GM19463 (cell line): ENCODE measurements around the gene CFB.
"Not testable (repeated sequence)": the region's sequence is repeated elsewhere in the genome, so short reads cannot be mapped to it uniquely, and the experiment has no call there.

Experiments used
- ATAC-seq: cut with Tn5 transposase; IDR thresholded peaks from one replicate; pipeline ENCODE4 v1.9.1; 2021; ENCODE audit warnings: mild to moderate bottlenecking, moderate library complexity; ENCODE audit not compliant: unreplicated experiment

CFB gene

DNA sequence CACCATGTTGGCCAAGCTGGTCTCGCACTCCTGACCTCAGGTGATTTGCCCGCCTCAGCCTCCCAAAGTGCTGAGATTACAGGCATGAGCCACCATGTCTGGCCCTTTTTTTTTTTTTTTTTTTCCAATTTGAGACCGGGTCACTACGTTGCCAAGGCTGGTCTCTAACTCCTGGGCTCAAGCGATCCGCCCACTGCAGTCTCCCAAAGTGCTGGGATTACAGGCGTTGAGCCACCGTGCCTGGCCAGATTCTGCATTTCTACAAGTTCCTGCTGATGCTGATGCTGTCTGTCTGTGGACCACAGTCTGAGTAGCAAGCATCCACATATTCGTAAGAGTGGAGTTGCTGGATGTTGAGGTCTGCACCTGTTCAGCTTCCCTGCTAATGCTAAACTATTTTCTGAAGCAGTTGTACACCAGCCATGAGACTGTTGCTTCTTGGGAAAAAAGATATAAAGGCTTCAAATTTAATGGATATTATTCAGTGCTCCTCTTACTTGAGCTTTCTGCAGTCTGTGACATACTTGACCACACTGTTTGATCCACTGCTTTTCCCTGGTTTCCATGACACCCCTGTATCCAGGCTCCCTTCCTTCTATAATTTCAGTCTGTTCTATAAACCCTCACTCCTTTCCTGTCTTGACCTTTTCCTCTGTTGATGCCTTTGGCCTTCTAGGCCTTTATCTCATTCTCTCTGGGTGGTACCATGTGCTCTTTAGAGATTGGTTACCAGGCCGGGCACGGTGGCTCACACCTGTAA, 33.9 kb upstream of the CFB start:
- no peak for ATAC-seq

DNA sequence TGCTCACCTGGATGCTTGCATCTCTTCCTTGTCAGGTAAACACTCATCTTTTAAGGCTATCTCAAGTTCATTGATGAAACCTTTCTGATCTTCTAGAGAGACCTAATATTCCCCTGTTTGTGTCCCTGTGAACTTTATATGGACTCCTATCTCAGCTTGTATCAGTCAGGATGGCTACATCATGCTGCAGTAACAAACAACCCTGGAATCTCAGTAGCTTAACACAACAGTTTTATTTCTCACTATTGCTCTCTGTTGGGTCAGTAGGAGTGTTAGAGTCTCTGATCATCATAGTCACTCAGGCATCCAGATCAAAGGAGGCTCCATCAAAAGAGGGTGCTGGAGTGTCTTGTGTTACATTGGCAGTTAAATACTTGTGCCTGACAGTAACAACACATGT, 30.5 kb upstream of the CFB start:
- no peak for ATAC-seq

DNA sequence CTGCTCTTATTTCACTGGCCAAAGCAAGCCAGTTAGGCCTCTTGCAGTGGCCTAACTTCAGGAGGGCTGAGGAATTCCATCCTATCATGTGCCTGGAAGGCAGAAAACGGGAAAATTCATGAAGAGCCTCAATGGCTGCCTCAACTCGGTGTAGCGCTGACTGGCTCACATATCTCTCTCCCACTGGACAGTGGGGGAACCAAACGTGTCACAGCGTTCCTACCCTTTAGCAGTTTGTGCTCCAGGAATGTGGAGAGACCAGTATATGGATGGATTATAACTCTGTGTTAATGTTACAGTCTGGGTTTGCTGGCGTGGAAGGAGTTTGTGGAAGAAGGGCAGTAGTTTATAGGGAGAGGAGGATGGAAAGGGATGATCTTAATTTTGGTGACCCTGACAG, 30.1 kb upstream of the CFB start:
- ATAC-seq, result no peak

DNA sequence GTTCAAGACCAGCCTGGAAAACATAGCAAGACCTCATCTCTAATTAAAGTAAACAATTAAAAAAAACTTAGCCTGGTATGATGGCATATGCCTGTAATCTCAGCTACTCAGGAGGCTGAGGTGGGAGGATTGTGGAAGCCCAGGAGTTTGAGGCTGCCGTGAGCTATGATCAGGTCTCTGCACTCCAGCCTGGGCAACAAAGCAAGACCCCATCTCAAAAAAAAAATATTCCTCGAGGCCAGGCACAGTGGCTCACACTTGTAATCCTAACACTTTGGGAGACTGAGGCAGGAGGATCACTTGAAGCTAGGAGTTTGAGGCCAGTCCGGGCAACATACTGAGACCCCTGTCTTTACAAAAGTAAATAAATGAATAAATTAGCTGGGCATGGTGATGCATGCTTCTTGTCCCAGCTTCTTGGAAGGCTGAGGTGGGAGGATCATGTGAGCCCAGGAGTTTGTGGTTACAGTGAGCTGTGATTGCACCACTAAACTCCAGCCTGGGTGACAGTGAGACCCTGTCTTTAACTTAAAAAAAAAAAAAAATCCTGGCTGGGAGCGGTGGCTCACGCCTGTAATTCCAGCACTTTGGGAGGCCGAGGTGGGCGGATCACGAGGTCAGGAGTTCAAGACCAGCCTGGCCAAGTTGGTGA, 27.7 kb upstream of the CFB start:
- no peak for ATAC-seq

DNA sequence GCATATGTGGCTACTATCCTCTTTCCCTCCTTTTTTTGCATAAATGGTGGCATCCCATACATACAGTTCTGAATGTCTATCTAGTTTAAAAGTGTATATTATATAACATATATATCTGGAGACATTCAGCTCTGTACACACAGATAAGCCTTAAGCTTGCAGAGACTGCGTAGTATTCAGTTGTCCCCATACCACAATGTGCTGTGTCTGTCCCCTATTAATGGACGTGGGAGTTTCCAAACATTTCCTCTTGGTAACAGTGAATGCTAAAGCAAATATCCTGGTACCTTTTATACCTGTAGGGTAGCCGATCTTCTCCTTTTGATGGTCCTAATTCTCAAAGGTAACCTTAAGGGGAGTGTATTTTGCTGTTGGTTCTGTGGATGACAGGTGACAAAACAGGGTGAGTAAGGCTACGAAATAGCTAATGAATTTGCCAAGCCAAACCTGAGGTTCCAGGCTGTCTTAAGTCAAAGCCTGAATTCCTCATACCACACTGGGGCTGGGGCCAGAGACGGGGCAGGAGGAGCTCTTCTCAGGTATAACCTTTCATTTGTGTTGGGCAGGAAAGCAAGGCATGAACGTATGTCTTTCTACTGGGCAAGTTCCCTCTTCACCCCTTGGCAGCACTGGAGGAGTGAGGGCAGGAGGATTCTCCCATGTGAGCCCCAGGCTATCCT, 26.1 kb upstream of the CFB start:
- no peak for ATAC-seq

DNA sequence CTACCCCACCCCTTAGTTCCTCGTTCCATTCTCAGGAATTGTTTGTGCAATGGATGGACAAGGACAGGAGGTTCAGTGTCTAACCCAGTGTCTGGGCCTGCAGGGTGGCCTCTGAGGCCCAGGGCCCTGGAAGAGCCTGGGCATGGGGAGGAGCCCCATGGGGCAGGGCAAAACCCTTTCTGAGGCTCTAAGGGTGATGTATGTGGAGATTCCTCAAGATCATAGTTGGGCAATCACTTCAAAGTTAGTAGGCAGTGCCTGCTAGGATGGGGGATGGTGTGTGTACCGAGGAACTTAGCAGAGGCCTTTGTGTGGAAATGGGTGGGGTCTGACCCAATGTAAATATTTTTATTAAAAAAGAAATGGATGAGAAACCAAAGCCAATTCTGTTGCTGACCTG, 25.1 kb upstream of the CFB start:
- no peak for ATAC-seq

DNA sequence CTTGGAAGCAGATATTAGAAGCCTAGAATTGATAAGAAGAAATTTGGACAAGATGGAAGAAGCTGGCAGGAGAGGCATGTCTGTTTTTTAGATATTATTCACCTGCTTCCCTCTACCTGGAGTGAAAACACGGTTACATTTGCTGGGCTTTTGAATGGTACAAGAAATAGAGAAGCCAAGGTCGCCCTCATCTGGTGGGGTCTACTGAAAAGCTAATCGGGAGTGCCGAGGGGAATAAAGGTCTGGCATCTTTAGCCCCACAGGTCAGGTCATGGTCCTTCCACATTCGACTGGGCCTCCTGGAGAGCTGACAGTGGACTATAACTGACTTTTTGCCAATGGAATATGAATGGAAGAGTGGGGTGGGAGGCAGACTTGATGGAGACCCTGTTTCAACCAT, 23.0 kb upstream of the CFB start:
- ATAC-seq, result no peak

DNA sequence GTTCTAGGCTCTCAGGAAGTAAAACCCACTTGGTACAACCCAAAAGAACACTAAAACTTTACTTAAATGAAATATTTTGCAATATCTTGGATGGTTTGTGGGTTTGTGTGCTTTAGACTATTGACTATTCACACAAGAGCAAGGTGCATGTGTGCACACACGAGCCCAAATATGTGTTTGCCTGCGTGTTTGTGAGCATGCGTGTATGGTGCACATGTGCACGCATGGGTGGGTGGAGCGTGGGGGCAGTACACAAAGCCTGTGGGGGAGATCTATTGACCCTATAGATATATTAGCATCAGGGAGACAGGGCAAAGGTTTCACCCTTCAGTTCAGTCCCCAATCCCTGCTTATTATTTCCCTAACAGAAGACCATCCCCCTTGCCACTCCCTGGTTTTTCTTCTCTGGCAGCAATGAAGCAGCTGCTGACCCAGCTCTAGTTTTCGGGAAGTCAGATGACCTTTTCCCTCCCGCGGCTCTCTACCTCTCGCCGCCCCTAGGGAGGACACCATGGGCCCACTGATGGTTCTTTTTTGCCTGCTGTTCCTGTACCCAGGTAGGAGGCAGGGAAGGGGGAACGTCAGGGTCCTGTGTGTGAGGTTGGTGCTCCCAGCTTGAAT, 18.5 kb upstream of the CFB start, which contains the start of gene C2:
C2 (plus strand) TSS at position 476 of the 621 bp plus-strand sequence; CDS start at position 512, 36 bp downstream.
- no peak for ATAC-seq

DNA sequence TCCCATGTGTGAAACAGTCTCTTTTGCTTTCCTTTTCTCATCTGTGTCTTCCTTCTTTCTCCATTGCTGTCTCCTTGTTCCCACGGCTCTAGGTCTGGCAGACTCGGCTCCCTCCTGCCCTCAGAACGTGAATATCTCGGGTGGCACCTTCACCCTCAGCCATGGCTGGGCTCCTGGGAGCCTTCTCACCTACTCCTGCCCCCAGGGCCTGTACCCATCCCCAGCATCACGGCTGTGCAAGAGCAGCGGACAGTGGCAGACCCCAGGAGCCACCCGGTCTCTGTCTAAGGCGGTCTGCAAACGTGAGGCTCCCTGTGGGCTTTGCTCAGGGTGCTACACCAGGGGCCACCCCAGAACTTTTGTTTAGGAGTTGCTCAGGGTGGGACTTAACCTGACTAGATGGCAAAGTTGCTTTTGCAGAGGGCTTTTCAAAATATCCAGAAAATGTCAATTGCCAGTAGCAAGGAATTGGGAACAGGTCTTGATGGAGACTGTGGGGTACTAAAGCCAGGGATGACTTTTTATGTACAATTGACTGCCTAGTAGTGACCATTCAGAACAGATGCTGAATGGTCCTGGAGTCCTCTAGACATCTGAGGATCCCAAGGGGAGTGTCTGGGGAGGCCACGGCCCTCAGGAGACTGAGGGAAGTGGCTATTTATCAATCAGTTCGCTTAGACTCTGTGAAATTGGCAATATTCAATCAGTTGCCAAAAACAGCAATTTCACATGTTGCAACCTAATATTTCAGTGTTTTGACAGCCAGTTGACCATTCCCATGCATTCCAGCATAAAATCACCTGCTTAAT, 17.8 kb upstream of the CFB start:
- no peak for ATAC-seq

DNA sequence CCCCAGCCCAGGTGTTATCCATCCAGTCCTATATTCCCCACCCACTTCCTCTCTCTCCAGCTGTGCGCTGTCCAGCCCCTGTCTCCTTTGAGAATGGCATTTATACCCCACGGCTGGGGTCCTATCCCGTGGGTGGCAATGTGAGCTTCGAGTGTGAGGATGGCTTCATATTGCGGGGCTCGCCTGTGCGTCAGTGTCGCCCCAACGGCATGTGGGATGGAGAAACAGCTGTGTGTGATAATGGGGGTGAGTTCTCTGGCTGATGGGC, 17.3 kb upstream of the CFB start:
- no peak for ATAC-seq

DNA sequence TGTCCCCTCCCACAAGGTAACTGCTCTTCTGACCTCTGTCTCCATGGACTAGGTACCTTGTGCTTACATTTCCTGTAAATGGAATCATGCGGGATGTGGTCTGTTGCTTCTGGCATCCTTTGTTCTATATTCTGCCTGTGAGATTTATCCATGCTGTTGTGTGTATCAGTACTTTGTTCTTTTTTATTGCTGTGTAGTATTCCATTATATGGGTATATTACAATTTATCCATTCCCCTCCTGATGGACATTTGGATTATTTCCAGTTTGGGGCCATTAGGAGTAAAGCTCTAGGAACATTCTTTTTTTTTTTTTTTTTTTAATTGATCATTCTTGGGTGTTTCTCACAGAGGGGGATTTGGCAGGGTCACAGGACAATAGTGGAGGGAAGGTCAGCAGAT, 14.9 kb upstream of the CFB start:
- no peak for ATAC-seq

DNA sequence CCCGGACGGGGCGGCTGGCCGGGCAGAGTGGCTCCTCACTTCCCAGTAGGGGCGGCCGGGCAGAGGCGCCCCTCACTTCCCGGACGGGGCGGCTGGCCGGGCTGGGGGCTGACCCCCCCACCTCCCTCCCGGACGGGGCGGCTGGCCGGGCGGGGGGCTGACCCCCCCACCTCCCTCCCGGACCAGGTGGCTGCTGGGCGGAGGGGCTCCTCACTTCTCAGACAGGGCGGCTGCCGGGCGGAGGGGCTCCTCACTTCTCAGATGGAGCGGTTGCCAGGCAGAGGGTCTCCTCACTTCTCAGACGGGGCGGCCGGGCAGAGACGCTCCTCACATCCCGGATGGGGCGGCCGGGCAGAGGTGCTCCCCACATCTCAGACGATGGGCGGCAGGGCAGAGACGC, 13.8 kb upstream of the CFB start:
- not testable (repeated sequence) for ATAC-seq

DNA sequence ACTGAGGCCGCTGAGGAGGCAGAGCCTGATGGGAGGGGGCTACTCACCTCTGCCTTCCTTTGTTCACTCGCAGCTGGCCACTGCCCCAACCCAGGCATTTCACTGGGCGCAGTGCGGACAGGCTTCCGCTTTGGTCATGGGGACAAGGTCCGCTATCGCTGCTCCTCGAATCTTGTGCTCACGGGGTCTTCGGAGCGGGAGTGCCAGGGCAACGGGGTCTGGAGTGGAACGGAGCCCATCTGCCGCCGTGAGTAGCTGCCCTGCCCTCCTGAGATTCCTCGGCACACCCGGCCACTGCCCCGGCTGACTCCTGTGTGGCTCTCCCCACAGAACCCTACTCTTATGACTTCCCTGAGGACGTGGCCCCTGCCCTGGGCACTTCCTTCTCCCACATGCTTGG, 12.4 kb upstream of the CFB start:
- ATAC-seq, result no peak

DNA sequence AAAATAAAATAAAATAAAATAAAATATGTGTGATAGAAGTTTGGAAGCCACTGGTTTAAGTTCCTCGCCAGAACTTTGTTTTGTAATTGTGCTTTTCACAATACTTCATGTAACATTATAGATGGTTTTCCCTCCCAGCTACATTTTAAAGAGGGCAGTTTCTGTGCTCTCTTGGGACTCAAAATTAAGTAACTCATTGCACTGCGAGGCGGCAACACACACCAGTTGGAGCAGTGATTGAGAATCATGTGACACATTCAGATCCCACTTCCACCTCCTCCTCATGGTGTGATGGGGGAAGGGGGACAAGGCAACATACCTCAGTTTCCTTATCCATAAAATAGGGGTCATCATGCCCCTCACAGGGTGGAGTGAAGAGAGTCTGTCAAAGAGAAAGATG, 10.9 kb upstream of the CFB start:
- no peak for ATAC-seq

DNA sequence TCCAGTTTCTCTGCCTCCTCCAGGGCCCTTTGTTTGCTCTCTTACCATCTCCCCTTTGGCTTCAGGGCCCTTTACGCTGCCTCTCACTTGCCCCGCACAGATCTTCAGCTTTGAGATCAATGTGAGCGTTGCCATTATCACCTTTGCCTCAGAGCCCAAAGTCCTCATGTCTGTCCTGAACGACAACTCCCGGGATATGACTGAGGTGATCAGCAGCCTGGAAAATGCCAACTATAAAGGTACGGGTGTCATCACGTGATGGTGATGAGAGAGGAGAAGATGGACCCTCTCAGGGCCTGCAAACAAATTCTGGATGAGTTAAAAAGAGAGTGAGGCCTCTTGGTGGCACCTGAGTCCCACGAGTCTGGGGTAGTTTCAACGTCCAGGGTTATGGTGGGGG, 10.1 kb upstream of the CFB start:
- no peak for ATAC-seq

DNA sequence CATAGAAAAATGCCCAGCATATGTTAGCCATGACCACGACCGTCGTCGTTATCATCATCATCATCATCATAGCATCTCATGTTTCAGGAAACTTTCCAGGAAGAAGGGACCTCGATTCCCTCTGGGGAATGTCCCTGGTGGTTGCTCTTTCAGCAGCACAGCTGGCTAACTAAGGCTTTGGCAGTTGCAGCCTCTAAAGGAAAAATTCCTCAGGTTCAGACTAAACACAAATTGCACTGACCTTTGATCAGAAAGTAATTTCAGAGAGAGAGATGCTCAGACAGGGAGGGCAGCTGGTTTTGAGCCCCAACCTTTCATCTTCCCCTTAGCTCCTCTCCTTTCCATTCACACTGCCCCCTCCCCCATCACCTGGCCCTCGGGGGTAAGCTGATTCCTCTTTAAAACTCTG, 5.6 kb upstream of the CFB start:
- no peak for ATAC-seq

DNA sequence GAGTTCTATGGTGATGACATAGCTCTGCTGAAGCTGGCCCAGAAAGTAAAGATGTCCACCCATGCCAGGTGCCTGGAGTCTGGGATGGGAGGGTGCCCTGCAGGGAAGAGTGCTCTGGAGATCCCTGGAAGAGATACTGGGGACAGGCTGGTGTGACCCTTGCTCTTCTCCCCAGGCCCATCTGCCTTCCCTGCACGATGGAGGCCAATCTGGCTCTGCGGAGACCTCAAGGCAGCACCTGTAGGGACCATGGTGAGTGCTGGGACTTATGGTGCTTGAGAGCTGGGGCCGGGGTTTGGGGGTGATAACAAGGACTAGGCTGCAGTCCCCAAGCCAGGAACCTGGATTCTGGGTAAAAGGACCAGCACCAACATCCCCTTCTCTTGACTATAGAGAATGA, 2.2 kb upstream of the CFB start:
- ATAC-seq, result no peak

DNA sequence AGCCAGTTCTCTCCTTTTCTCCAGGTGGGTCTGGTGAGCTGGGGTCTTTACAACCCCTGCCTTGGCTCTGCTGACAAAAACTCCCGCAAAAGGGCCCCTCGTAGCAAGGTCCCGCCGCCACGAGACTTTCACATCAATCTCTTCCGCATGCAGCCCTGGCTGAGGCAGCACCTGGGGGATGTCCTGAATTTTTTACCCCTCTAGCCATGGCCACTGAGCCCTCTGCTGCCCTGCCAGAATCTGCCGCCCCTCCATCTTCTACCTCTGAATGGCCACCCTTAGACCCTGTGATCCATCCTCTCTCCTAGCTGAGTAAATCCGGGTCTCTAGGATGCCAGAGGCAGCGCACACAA, 765 bp upstream of the CFB start:
- no peak for ATAC-seq

DNA sequence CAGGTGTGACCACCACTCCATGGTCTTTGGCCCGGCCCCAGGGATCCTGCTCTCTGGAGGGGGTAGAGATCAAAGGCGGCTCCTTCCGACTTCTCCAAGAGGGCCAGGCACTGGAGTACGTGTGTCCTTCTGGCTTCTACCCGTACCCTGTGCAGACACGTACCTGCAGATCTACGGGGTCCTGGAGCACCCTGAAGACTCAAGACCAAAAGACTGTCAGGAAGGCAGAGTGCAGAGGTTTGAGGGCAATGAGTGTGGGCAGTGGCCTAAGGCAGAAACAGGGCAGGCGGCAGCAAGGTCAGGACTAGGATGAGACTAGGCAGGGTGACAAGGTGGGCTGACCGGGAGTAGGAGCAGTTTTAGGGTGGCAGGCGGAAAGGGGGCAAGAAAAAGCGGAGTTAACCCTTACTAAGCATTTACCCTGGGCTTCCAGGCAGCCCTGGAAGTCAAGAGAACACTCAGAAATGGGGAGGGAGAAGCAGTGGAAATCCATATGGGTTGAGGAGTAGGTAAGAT, 533 bp downstream of the CFB start:
- no peak for ATAC-seq

DNA sequence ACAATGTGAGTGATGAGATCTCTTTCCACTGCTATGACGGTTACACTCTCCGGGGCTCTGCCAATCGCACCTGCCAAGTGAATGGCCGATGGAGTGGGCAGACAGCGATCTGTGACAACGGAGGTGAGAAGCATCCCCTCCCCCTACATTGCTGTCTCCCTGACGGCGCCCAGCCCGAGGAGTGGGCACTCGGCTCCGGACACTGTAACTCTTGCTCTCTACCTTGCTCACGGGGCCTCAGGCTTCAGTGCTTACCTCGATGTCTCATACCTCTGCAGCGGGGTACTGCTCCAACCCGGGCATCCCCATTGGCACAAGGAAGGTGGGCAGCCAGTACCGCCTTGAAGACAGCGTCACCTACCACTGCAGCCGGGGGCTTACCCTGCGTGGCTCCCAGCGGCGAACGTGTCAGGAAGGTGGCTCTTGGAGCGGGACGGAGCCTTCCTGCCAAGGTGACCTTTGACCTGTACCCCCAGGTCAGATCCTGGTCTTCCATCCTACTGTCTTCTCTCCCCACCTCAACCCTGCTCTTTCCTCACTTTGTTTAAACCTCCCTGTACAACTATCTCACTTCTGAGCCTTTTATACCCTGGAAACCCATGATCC, 1.3 kb downstream of the CFB start:
- ATAC-seq, result no peak

DNA sequence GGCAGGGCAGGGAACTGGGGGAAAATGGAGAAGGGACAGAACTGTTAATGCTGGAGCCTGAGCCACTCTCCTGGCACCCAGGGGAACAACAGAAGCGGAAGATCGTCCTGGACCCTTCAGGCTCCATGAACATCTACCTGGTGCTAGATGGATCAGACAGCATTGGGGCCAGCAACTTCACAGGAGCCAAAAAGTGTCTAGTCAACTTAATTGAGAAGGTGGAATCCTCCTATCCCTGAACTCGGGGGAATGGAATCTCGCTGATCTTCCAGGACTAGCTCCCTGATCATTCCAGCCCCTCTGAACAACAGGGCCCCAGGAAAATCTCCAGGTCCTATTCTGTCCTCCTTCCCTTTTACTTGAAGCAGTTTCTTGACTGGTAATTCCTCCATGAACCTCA, 2.0 kb downstream of the CFB start:
- ATAC-seq, result no peak
